H7 (cell line): ENCODE data around the gene CSNK2A3. TPM values are rescaled to one million over a fixed set of nuclear protein-coding genes. Genes with fewer than 3 reads are reported as not detected.
"Not testable (repeated sequence)": the region's sequence is repeated elsewhere in the genome, so short reads cannot be mapped to it uniquely, and the experiment has no call there.

ENCODE experiments used
- DNase-seq: peaks from one replicate; pipeline ENCODE4 v3.0.0; 2012
- H3K27me3 ChIP-seq: 2 replicates; pipeline ENCODE4 v1.6.0; 2011; ENCODE audit warnings: mild to moderate bottlenecking, low read length; ENCODE audit not compliant: control insufficient read depth, insufficient read depth
- H3K36me3 ChIP-seq: replicated peaks from 2 replicates; pipeline ENCODE4 v1.5.1; 2011; ENCODE audit warnings: low read length; ENCODE audit not compliant: control insufficient read depth, insufficient read depth
- H3K4me3 ChIP-seq: 2 replicates; pipeline ENCODE4 v1.5.1; 2011; ENCODE audit warnings: low read depth, mild to moderate bottlenecking, control low read depth, low read length, moderate library complexity; ENCODE audit not compliant: insufficient read depth
- total RNA-seq: library from RNA; depleted of rRNA; stranded (reverse); fragments of >200 nt; shearing (Covaris generic); gene quantifications from 2 replicates; pipeline ENCODE4 v1.2.3, GENCODE V29; 2014

The CSNK2A3 gene
- total RNA-seq, 1 experiment from 2014 or later, result 2.5 TPM

GRCh38 chr11:11370255-11370961 is 17.4 kb upstream of the CSNK2A3 start:
- H3K36me3 ChIP-seq, result no peaks in the 10 kb centered on the region
- no peak overlapping the region for H3K4me3 ChIP-seq
- H3K27me3 ChIP-seq, result no peaks in the 10 kb centered on the region; the same call in 1 of the 2 replicates
- no peak for DNase-seq

DNA sequence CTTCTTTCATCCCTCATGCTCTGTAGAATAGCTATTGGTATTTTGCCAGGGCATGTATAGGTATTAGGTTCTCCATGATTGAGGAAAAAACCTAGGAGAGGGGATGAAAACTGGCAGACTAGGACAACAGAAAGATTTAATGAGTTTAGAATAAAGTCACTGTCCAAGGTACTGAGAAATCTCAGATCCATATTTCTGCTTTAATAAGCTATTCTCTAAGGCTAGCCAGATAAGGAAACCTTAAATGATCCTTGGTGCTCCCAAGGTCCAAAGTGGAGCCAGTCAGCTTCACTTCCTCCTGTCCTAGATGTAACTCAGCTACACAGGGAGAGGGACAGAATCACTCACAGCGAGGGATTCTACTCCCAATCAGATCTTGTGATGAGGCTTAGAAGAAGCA is 13.7 kb upstream of the CSNK2A3 start:
- no peak overlapping the region for H3K4me3 ChIP-seq
- no peaks in the 10 kb centered on the region; the same call in 1 of the 2 replicates for H3K27me3 ChIP-seq
- no peak for DNase-seq
- no peaks in the 10 kb centered on the region for H3K36me3 ChIP-seq

GRCh38 chr11:11363674-11364073 is 10.6 kb upstream of the CSNK2A3 start:
- no peak for DNase-seq
- Histone ChIP-seq H3K27me3 (no peaks in the 10 kb centered on the region; the same call in 1 of the 2 replicates), H3K36me3 (no peaks in the 10 kb centered on the region), H3K4me3 (no peak overlapping the region)

DNA sequence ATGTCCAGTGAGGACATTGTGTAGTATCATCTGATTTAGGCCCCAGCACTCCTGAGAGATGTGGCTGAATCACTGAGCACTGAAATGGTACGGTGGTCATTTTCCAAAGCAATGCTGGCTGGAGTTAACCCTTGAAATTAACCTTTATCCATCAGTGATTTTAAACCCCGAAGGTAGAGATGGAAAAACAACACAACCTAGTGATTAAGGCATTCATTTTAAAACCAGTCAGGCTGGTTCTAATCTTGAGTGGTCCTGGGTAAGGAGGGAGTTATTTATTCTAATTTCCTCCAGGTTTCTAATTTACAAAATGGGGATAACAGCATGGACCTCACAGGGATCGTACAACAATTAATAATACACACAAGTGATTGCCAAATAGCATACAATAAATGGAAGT is 6.6 kb upstream of the CSNK2A3 start:
- no peak for DNase-seq
- Histone ChIP-seq H3K36me3 (no peaks in the 10 kb centered on the region), H3K4me3 (no peak overlapping the region), H3K27me3 (no peaks in the 10 kb centered on the region)

- H3K36me3 ChIP-seq, result no peaks in the 10 kb centered on the region
- H3K27me3 ChIP-seq, result no peaks in the 10 kb centered on the region
- H3K4me3 ChIP-seq, result no peak overlapping the region
- no peak for DNase-seq
These were observed 3.8 kb upstream of the CSNK2A3 start for GRCh38 chr11:11356842-11357241.

DNA sequence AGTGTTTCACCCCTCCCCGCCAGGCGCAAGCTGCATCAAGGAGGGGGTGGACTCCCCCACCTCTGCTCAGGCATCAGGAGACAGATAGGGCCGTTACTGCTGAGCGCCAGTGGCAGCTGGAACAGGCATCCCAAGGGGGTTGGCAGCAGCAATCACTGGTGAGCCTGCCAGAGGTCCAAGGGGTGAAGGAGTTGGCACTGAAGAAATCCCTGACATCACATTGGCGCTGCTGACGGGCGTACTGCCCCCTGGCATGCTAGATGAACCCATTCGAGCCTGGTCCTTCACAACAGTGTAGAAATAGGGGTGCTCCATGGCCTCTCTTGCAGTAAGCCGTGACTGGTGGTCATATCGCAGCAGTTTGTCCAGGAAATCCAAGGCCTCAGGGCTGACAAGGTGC is 1.2 kb downstream of the CSNK2A3 start:
- H3K27me3 ChIP-seq, H3K36me3 ChIP-seq, H3K4me3 ChIP-seq, DNase-seq: not testable (repeated sequence)

- H3K4me3 ChIP-seq, result no peak overlapping the region
- H3K27me3 ChIP-seq, result no peaks in the 10 kb centered on the region
- no peaks in the 10 kb centered on the region for H3K36me3 ChIP-seq
- no peak for DNase-seq
These were observed 1.9 kb downstream of the CSNK2A3 start for GRCh38 chr11:11351042-11351586.

GRCh38 chr11:11349870-11350337 is 3.1 kb downstream of the CSNK2A3 start:
- H3K4me3 ChIP-seq, result no peak overlapping the region
- no peaks in the 10 kb centered on the region for H3K36me3 ChIP-seq
- DNase-seq, result no peak
- no peaks in the 10 kb centered on the region for H3K27me3 ChIP-seq

DNA sequence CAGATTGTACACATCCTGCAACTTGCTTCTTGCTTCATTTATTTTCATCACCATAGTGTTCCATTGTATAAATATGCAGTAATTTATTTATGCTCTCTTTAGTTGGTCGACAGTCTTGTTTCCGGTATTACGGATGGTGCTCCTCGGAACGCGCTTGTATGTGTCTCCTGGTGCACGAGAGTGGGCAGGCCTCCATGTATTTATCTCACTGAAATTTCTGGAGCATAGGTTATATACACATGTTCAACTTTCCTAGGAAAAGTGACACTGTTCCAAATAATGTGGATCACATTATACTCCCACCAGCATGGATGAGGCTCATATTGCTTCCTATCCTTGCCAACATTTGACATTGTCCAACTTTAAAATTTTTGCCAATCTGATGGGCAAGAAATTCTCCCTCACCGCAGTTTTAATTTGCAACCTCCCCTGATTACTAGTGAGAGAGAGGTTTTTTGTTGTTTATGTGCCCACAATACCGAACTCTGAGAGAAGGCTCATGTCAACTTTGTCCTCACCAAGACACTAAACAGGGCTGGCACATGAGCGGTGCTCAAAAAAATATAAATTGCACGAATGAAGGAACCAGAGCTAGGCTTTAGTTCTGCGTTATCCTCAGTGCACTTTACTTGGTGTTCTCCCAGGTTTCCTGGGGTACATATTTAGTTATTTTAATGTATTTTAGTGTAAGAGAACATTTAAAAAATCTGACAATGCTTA is 3.8 kb downstream of the CSNK2A3 start:
- Histone ChIP-seq H3K36me3 (no peaks in the 10 kb centered on the region), H3K27me3 (no peaks in the 10 kb centered on the region), H3K4me3 (no peak overlapping the region)
- DNase-seq, result no peak

DNA sequence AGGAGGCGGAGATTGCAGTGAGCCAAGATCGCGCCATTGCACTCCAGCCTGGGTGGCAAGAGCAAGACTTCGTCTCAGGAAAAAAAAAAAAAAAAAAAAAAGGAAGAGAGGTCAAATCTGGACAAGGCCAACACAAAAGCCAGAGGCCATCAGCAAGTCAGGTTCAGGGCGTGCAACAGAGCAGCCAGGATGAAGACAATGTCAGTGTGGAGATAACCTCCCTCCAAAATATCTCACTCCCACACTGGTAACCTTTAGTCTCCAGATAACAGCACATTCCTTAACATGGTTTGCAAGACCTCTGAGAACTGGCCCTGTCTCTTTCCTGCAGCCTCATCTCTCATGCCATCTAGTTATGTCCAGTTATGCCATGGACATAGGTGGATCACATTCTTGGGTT is 4.7 kb downstream of the CSNK2A3 start:
- DNase-seq, result no peak
- H3K27me3 ChIP-seq, result no peaks in the 10 kb centered on the region
- H3K4me3 ChIP-seq, result no peak overlapping the region
- no peaks in the 10 kb centered on the region for H3K36me3 ChIP-seq

GRCh38 chr11:11347592-11347991 is 5.5 kb downstream of the CSNK2A3 start:
- H3K4me3 ChIP-seq, result no peak overlapping the region
- no peaks in the 10 kb centered on the region for H3K36me3 ChIP-seq
- no peaks in the 10 kb centered on the region for H3K27me3 ChIP-seq
- DNase-seq, result no peak

DNA sequence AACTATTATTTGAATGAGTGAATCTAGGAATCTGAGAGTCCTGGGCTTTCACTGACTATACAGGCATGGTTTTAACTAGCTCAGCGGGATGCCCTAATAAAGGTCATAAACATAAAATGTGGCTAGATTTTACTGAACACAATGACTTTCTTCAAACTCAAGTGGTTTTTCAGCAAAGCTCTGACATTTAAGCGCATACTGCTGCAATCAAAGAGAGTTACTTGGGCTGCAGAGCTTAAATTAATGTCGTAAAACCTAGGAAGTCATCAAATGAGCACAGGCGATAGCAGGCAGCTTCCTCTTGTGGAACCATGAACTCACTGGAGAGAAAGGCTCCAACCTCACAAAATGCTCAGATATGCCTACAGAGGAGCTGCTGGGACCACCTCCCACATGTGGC is 6.7 kb downstream of the CSNK2A3 start:
- no peaks in the 10 kb centered on the region for H3K27me3 ChIP-seq
- no peak overlapping the region for H3K4me3 ChIP-seq
- H3K36me3 ChIP-seq, result no peaks in the 10 kb centered on the region
- DNase-seq, result no peak

GRCh38 chr11:11345099-11345498 is 8.0 kb downstream of the CSNK2A3 start:
- no peaks in the 10 kb centered on the region for H3K36me3 ChIP-seq
- no peak overlapping the region for H3K4me3 ChIP-seq
- no peaks in the 10 kb centered on the region for H3K27me3 ChIP-seq
- DNase-seq, result no peak

- Histone ChIP-seq H3K4me3 (no peak overlapping the region), H3K36me3 (no peaks in the 10 kb centered on the region), H3K27me3 (no peaks in the 10 kb centered on the region; the same call in 1 of the 2 replicates)
- DNase-seq, result no peak
These were observed 9.0 kb downstream of the CSNK2A3 start for GRCh38 chr11:11344045-11344444.

- Histone ChIP-seq H3K36me3 (no peaks in the 10 kb centered on the region), H3K4me3 (no peak overlapping the region), H3K27me3 (no peaks in the 10 kb centered on the region; the same call in 1 of the 2 replicates)
- DNase-seq, result no peak
These were observed 14.7 kb downstream of the CSNK2A3 start for GRCh38 chr11:11338304-11338703.
